IMR-90 (cell line): ENCODE data around the gene CDC42BPA. TPM values are rescaled to one million over a fixed set of nuclear protein-coding genes. Genes with fewer than 3 reads are reported as not detected.

Experiments
- ATAC-seq: fragments of 200-7000 bp; cut with Tn5 transposase; 2 replicates; pipeline ENCODE4 v1.9.1; 2020; ENCODE audit warnings: low read depth, mild to moderate bottlenecking, moderate library complexity
- BruUV-seq: library from RNA; stranded (reverse); fragments of 400-500 nt; replicated peaks from 2 replicates; lab custom pipeline; 2021; lab: Mats Ljungman, UMichigan
- CTCF ChIA-PET: fragments of 300-600 bp; formaldehyde crosslinking; extraction: SDS; loops from one replicate; lab custom pipeline; 2021; ENCODE audit warnings: antibody characterized with exemption; lab: Yijun Ruan, JAX
- POLR2A ChIA-PET: fragments of 300-600 bp; sonication (Branson Sonifier 250); formaldehyde crosslinking; loops from one replicate; lab custom pipeline; 2022; ENCODE audit warnings: antibody characterized with exemption; ENCODE audit not compliant: unreplicated experiment; lab: Charles Lee
- DNase-seq: peaks from one replicate; pipeline ENCODE4 v3.0.0; 2013
- H2AFZ ChIP-seq: replicated peaks from 2 replicates; pipeline ENCODE3; 2013; ENCODE audit warnings: low read length, mild to moderate bottlenecking; ENCODE audit not compliant: poor library complexity
- H2AK5ac ChIP-seq: 2 replicates; pipeline ENCODE4 v1.6.1; 2013; ENCODE audit warnings: low read depth, low read length, inconsistent platforms
- H2AK9ac ChIP-seq: replicated peaks from 2 replicates; pipeline ENCODE3; 2013; ENCODE audit warnings: mild to moderate bottlenecking, low read depth, low read length, moderate library complexity; ENCODE audit not compliant: poor library complexity
- H2BK120ac ChIP-seq: 2 replicates; pipeline ENCODE4 v1.6.1; 2013; ENCODE audit warnings: low read depth, low read length, inconsistent platforms
- H2BK15ac ChIP-seq: 3 replicates; pipeline ENCODE4 v1.6.1; 2013; ENCODE audit warnings: low read depth, low read length, inconsistent platforms
- H2BK20ac ChIP-seq: 2 replicates; pipeline ENCODE4 v1.6.1; 2013; ENCODE audit warnings: low read depth, mild to moderate bottlenecking, inconsistent platforms, low read length, moderate library complexity
- H2BK5ac ChIP-seq: 2 replicates; pipeline ENCODE4 v1.6.1; 2013; ENCODE audit warnings: mild to moderate bottlenecking, low read depth, low read length, inconsistent platforms; ENCODE audit not compliant: poor library complexity, severe bottlenecking
- H3K14ac ChIP-seq: replicated peaks from 2 replicates; pipeline ENCODE4 v1.6.1; 2013; ENCODE audit warnings: low read depth, low read length, inconsistent platforms
- H3K18ac ChIP-seq: 2 replicates; pipeline ENCODE4 v1.6.1; 2013; ENCODE audit warnings: low read depth, low read length, control low read depth
- H3K23ac ChIP-seq: 2 replicates; pipeline ENCODE4 v1.6.1; 2013; ENCODE audit warnings: low read depth, low read length, inconsistent platforms
- H3K27ac ChIP-seq: 2 replicates; pipeline ENCODE4 v1.5.1; 2013; ENCODE audit warnings: mild to moderate bottlenecking, control low read depth, low read length; ENCODE audit not compliant: insufficient read depth
- H3K27me3 ChIP-seq: 2 replicates; pipeline ENCODE4 v1.6.1; 2013; ENCODE audit warnings: low read length; ENCODE audit not compliant: control insufficient read depth, insufficient read depth
- H3K36me3 ChIP-seq: 2 replicates; pipeline ENCODE4 v1.6.1; 2013; ENCODE audit warnings: low read length, mixed read lengths; ENCODE audit not compliant: control insufficient read depth, insufficient read depth
- H3K4ac ChIP-seq: 2 replicates; pipeline ENCODE4 v1.6.1; 2013; ENCODE audit warnings: low read depth, low read length, inconsistent platforms
- H3K4me1 ChIP-seq: 2 replicates; pipeline ENCODE4 v1.6.1; 2013; ENCODE audit warnings: low read length, mixed read lengths; ENCODE audit not compliant: control insufficient read depth, insufficient read depth
- H3K4me2 ChIP-seq: 2 replicates; pipeline ENCODE4 v1.6.1; 2013; ENCODE audit warnings: low read depth, mild to moderate bottlenecking, control low read depth, low read length, moderate library complexity
- H3K4me3 ChIP-seq: 2 replicates; pipeline ENCODE4 v1.5.1; 2013; ENCODE audit warnings: low read depth, mild to moderate bottlenecking, control low read depth, low read length, moderate library complexity; ENCODE audit not compliant: insufficient read depth
- H3K56ac ChIP-seq: 2 replicates; pipeline ENCODE4 v1.6.1; 2013; ENCODE audit warnings: low read length, inconsistent platforms; ENCODE audit not compliant: insufficient read depth; ENCODE audit errors: extremely low read depth
- H3K79me1 ChIP-seq, 2 experiments: 2 replicates each; pipeline ENCODE4 v1.6.1; 2013; ENCODE audit warnings: low read length in 2 of 2, inconsistent platforms in 1 of 2, low read depth in 1 of 2
- H3K9ac ChIP-seq: 2 replicates; pipeline ENCODE4 v1.6.1; 2013; ENCODE audit warnings: low read depth, low read length, control low read depth
- H3K9me1 ChIP-seq: 2 replicates; pipeline ENCODE4 v1.6.1; 2013; ENCODE audit warnings: low read length, inconsistent platforms; ENCODE audit not compliant: insufficient read depth
- H3K9me3 ChIP-seq: 2 replicates; pipeline ENCODE4 v1.6.1; 2013; ENCODE audit warnings: low read length; ENCODE audit not compliant: control insufficient read depth, insufficient read depth
- H4K20me1 ChIP-seq: 2 replicates; pipeline ENCODE4 v1.6.1; 2013; ENCODE audit warnings: low read length, inconsistent platforms; ENCODE audit not compliant: insufficient read depth
- H4K5ac ChIP-seq: 2 replicates; pipeline ENCODE4 v1.6.1; 2013; ENCODE audit warnings: mild to moderate bottlenecking, low read depth, low read length, control low read depth
- H4K8ac ChIP-seq, 2 experiments: 2 replicates each; pipeline ENCODE4 v1.6.1; 2013; ENCODE audit warnings: low read depth in 2 of 2, low read length in 2 of 2, control low read depth in 1 of 2, inconsistent platforms in 1 of 2
- H4K91ac ChIP-seq: 2 replicates; pipeline ENCODE4 v1.6.1; 2013; ENCODE audit warnings: low read depth, low read length, inconsistent platforms; ENCODE audit not compliant: insufficient read depth
- BHLHE40 ChIP-seq: fragments of 150-350 bp; IDR thresholded peaks from 2 replicates; pipeline ENCODE4 v1.6.1; 2016; ENCODE audit warnings: mild to moderate bottlenecking, low read depth, low read length
- CEBPB ChIP-seq: IDR thresholded peaks from 2 replicates; pipeline ENCODE4 v1.6.1; 2012; ENCODE audit warnings: low read depth, low read length, improper control_type of control experiment
- ELK1 ChIP-seq: fragments of 150-350 bp; IDR thresholded peaks from 2 replicates; pipeline ENCODE4 v1.6.1; 2016; ENCODE audit warnings: low read depth, mild to moderate bottlenecking, low read length, moderate library complexity, borderline replicate concordance
- MXI1 ChIP-seq: IDR thresholded peaks from 2 replicates; pipeline ENCODE4 v1.6.1; 2012; ENCODE audit warnings: low read depth, mild to moderate bottlenecking, low read length, moderate library complexity, borderline replicate concordance
- NFE2L2 ChIP-seq: fragments of 150-350 bp; IDR thresholded peaks from 2 replicates; pipeline ENCODE4 v1.6.1; 2016; ENCODE audit warnings: low read depth, mild to moderate bottlenecking, low read length
- RAD21 ChIP-seq: IDR thresholded peaks from 2 replicates; pipeline ENCODE4 v1.6.1; 2012; ENCODE audit warnings: low read length, improper control_type of control experiment
- RCOR1 ChIP-seq: IDR thresholded peaks from 2 replicates; pipeline ENCODE4 v1.6.1; 2012; ENCODE audit warnings: mild to moderate bottlenecking, low read length, improper control_type of control experiment; ENCODE audit not compliant: insufficient replicate concordance
- RFX5 ChIP-seq: IDR thresholded peaks from 2 replicates; pipeline ENCODE4 v1.8.0; 2012; ENCODE audit warnings: low read depth, mild to moderate bottlenecking, low read length, moderate library complexity
- SMC3 ChIP-seq: fragments of 150-350 bp; IDR thresholded peaks from 2 replicates; pipeline ENCODE4 v1.6.1; 2016; ENCODE audit warnings: low read depth, mild to moderate bottlenecking, antibody characterized with exemption, low read length, moderate library complexity
- USF2 ChIP-seq: fragments of 150-350 bp; IDR thresholded peaks from 2 replicates; pipeline ENCODE4 v1.6.1; 2017; ENCODE audit warnings: mild to moderate bottlenecking, antibody characterized with exemption, low read length, low read depth
- WGBS, 2 experiments: methylation state at CpG; one replicate each; pipeline versions ENCODE4 v1.1.5 to v1.1.7; 2013; ENCODE audit warnings: missing lambda C conversion rate in 2 of 2; ENCODE audit not compliant: insufficient read length in 1 of 2; ENCODE audit errors: extremely low coverage in 2 of 2; 5-methylcytosine and 5-hydroxymethylcytosine counted together
- dilution Hi-C: fragments of 300-500 bp; cut with HindIII; formaldehyde crosslinking; loops from one replicate; pipeline ENCODE4 v1.14.3; 2018; ENCODE audit warnings: low sequenced_read_pairs; ENCODE audit not compliant: unreplicated experiment
- in situ Hi-C: fragments of 300-500 bp; cut with MboI; formaldehyde crosslinking; loops from 3 replicates; pipeline ENCODE4 v1.14.3; 2019; ENCODE audit warnings: low sequenced_read_pairs, inconsistent platforms, mixed read lengths
- intact Hi-C: fragments of 100-400 bp; cut with micrococcal nuclease; formaldehyde crosslinking; loops from 2 replicates; pipeline ENCODE4 v1.10.0; 2022
- polyA plus RNA-seq, 3 experiments: library from polyadenylated mRNA; depleted of rRNA; stranded (reverse); fragments of >200 nt; gene quantifications; 2 replicates each; pipeline ENCODE4 v1.2.3, GENCODE V29; 2012; ENCODE audit warnings: low replicate concordance in 1 of 3
- total RNA-seq: library from RNA; depleted of rRNA; stranded (reverse); fragments of >200 nt; gene quantifications from 2 replicates; pipeline ENCODE4 v1.2.3, GENCODE V29; 2012
- TF ChIP-seq, protein P1 (sequence below): conservative IDR thresholded peaks from 2 replicates; pipeline ENCODE4 v1.5.1; 2012; ENCODE audit warnings: mild to moderate bottlenecking, low read depth, low read length, improper control_type of control experiment

Gene CDC42BPA
- total and polyA plus RNA-seq, 2 of the 4 experiments (the other 2 are of a cell fraction) = 9.4 to 27.8 TPM

GRCh38 chr1:226962421-226963391, 355.6 kb downstream of the CDC42BPA start:
- intact Hi-C loops (loop anchor here (10.0 kb wide), 1 partner anchor 58 kb away; no protein-coding TSS in a partner anchor), in situ Hi-C loops (no loop called here), dilution Hi-C loops (no loop called here)
- Histone ChIP-seq H2AFZ (no peak overlapping the region), H3K23ac (no peak overlapping the region), H3K14ac (no peak overlapping the region), H4K5ac (no peak overlapping the region), H2BK5ac (no peak overlapping the region), H3K4me2 (no peak overlapping the region), H3K9me3 (0 out of 2 replicates have a peak, but pooled peaks cover 1% of the 10 kb centered on the region), H2BK15ac (no peak overlapping the region), H3K27me3 (no peaks in the 10 kb centered on the region), H2BK120ac (no peak overlapping the region), H2BK20ac (no peak overlapping the region), H2AK5ac (no peak overlapping the region), H3K79me1 (no peaks in the 10 kb centered on the region), H3K9me1 (no peaks in the 10 kb centered on the region), H4K20me1 (no peaks in the 10 kb centered on the region), H3K56ac (no peak overlapping the region), H4K8ac (no peak overlapping the region), H3K4me3 (no peak overlapping the region), H3K4me1 (no peaks in the 10 kb centered on the region), H3K18ac (no peak overlapping the region), H3K9ac (no peak overlapping the region), H3K4ac (no peak overlapping the region), H3K36me3 (peaks cover 1% of the 10 kb centered on the region; the same call in 1 of the 2 replicates), H3K27ac (no peak overlapping the region), H2AK9ac (no peak overlapping the region), H4K91ac (no peak overlapping the region)
- ChIA-PET POLR2A (no interaction called here), CTCF (no interaction called here)
- ATAC-seq = no peak
- TF ChIP-seq USF2 = no peak
- no peak for TF ChIP-seq NFE2L2
- TF ChIP-seq RFX5 = no peak
- no peak for TF ChIP-seq RAD21
- TF ChIP-seq CEBPB = no peak
- no peak for TF ChIP-seq SMC3
- TF ChIP-seq, protein P1, sequence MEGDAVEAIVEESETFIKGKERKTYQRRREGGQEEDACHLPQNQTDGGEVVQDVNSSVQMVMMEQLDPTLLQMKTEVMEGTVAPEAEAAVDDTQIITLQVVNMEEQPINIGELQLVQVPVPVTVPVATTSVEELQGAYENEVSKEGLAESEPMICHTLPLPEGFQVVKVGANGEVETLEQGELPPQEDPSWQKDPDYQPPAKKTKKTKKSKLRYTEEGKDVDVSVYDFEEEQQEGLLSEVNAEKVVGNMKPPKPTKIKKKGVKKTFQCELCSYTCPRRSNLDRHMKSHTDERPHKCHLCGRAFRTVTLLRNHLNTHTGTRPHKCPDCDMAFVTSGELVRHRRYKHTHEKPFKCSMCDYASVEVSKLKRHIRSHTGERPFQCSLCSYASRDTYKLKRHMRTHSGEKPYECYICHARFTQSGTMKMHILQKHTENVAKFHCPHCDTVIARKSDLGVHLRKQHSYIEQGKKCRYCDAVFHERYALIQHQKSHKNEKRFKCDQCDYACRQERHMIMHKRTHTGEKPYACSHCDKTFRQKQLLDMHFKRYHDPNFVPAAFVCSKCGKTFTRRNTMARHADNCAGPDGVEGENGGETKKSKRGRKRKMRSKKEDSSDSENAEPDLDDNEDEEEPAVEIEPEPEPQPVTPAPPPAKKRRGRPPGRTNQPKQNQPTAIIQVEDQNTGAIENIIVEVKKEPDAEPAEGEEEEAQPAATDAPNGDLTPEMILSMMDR = no peak
- TF ChIP-seq RCOR1 = no peak
- TF ChIP-seq MXI1 = no peak
- TF ChIP-seq ELK1 = no peak
- no peak for TF ChIP-seq BHLHE40
- 86% methylated on average over 13 of the region's 28 CpGs; no CpG with 5 or more reads in 1 of the 2 experiments for WGBS, 2 experiments
- no peak for DNase-seq
- no TSS peak for BruUV-seq
